GM12878 (cell line): ENCODE data around the gene MPP2. TPM values are rescaled to one million over a fixed set of nuclear protein-coding genes. Genes with fewer than 3 reads are reported as not detected.
A peak's percentile ranks its signal among the peaks of the same experiment; 100 is the strongest.

Experiments
- ATAC-seq: fragments of 200-7000 bp; cut with Tn5 transposase; 3 replicates; pipeline ENCODE4 v1.9.1; 2020; ENCODE audit warnings: mild to moderate bottlenecking, moderate library complexity
- BruUV-seq: library from RNA; stranded (reverse); fragments of 400-500 nt; replicated peaks from 2 replicates; lab custom pipeline; 2021; lab: Mats Ljungman, UMichigan
- CTCF ChIA-PET: fragments of 300-600 bp; sonication (Branson Sonifier 250); formaldehyde crosslinking; extraction: SDS; loops from one replicate; lab custom pipeline; 2021; ENCODE audit warnings: inconsistent platforms; lab: Yijun Ruan, JAX
- POLR2A ChIA-PET: fragments of 350-600 bp; formaldehyde crosslinking; extraction: SDS; loops from one replicate; lab custom pipeline; 2021; ENCODE audit warnings: inconsistent platforms; lab: Charles Lee
- RAD21 ChIA-PET: fragments of 300-600 bp; sonication (Branson Sonifier 250); formaldehyde crosslinking; loops from one replicate; lab custom pipeline; 2023; ENCODE audit warnings: antibody characterized with exemption; ENCODE audit not compliant: unreplicated experiment; lab: Charles Lee
- SMC1A ChIA-PET: fragments of 300-600 bp; sonication (Branson Sonifier 250); formaldehyde crosslinking; loops from one replicate; lab custom pipeline; 2023; ENCODE audit not compliant: unreplicated experiment, uncharacterized antibody; lab: Charles Lee
- DNase-seq: peaks from one replicate; pipeline ENCODE4 v3.0.0-alpha.2; 2011; ENCODE audit warnings: low read depth, low spot score
- FAIRE-seq: peaks from 3 replicates; lab custom pipeline; 2011; peaks lifted over from hg19 to GRCh38; lab: Jason Lieb, UNC
- H2AFZ ChIP-seq: 2 replicates; pipeline ENCODE4 v1.6.0; 2011; ENCODE audit warnings: low read depth, low read length, control low read depth; ENCODE audit not compliant: control insufficient read depth
- H3K27ac ChIP-seq: 2 replicates; pipeline ENCODE4 v1.5.1; 2011; ENCODE audit warnings: control low read depth; ENCODE audit not compliant: control insufficient read depth, insufficient read depth
- H3K27me3 ChIP-seq, 2 experiments: replicated peaks in 1 of 2; 2 replicates each; pipeline versions ENCODE4 v1.6.0 to v1.6.1; 2011; ENCODE audit warnings: low read length in 1 of 2; ENCODE audit not compliant: control insufficient read depth in 2 of 2, insufficient read depth in 2 of 2
- H3K36me3 ChIP-seq, 2 experiments: 2 replicates each; pipeline ENCODE4 v1.5.1; 2011; ENCODE audit warnings: low read length in 1 of 2; ENCODE audit not compliant: control insufficient read depth in 2 of 2, insufficient read depth in 2 of 2
- H3K4me1 ChIP-seq: 2 replicates; pipeline ENCODE4 v1.6.1; 2011; ENCODE audit warnings: mild to moderate bottlenecking, low read length, moderate library complexity, mixed read lengths; ENCODE audit not compliant: control insufficient read depth, insufficient read depth
- H3K4me2 ChIP-seq: 2 replicates; pipeline ENCODE4 v1.6.0; 2011; ENCODE audit warnings: control low read depth; ENCODE audit not compliant: control insufficient read depth, insufficient read depth
- H3K4me3 ChIP-seq: fragments of 200-600 bp; sonication (generic); 2 replicates; pipeline ENCODE4 v1.5.1; 2016
- H3K79me2 ChIP-seq: 2 replicates; pipeline ENCODE4 v1.6.0; 2011; ENCODE audit warnings: low read length; ENCODE audit not compliant: control insufficient read depth, insufficient read depth
- H3K9ac ChIP-seq: 2 replicates; pipeline ENCODE4 v1.8.0; 2011; ENCODE audit warnings: low read length, control low read depth, mixed read lengths; ENCODE audit not compliant: control insufficient read depth, insufficient read depth
- H3K9me3 ChIP-seq: replicated peaks from 3 replicates; pipeline ENCODE4 v1.5.1; 2011; ENCODE audit warnings: mild to moderate bottlenecking, low read length; ENCODE audit not compliant: control insufficient read depth, insufficient read depth
- H4K20me1 ChIP-seq: 2 replicates; pipeline ENCODE4 v1.6.0; 2011; ENCODE audit not compliant: control insufficient read depth, insufficient read depth
- CTCF ChIP-seq, 3 experiments: IDR thresholded peaks in 2 of 3; conservative IDR thresholded peaks in 1 of 3; 2 replicates each; pipeline ENCODE4 v1.5.1; 2011; ENCODE audit warnings: low read depth in 3 of 3, low read length in 3 of 3, mild to moderate bottlenecking in 3 of 3, control low read depth in 2 of 3, moderate library complexity in 2 of 3, inconsistent platforms in 1 of 3, mixed read lengths in 1 of 3; ENCODE audit not compliant: control insufficient read depth in 2 of 3, insufficient read depth in 1 of 3; ENCODE audit errors: extremely low read depth in 1 of 3
- JUND ChIP-seq: IDR thresholded peaks from 2 replicates; pipeline ENCODE4 v1.6.1; 2012; ENCODE audit warnings: low read depth, mild to moderate bottlenecking, low read length, improper control_type of control experiment, moderate library complexity
- KAT2A ChIP-seq: conservative IDR thresholded peaks from 2 replicates; pipeline ENCODE4 v1.6.1; 2011; ENCODE audit warnings: low read depth, low read length; ENCODE audit not compliant: control insufficient read depth
- KLF5 ChIP-seq: fragments of 450-650 bp; IDR thresholded peaks from 2 replicates; pipeline ENCODE4 v1.6.1; 2014; ENCODE audit warnings: mild to moderate bottlenecking; ENCODE audit not compliant: partially characterized antibody
- MAX ChIP-seq: IDR thresholded peaks from 2 replicates; pipeline ENCODE4 v1.6.1; 2012; ENCODE audit warnings: low read depth, low read length, improper control_type of control experiment
- MYB ChIP-seq: fragments of 150-350 bp; IDR thresholded peaks from 2 replicates; pipeline ENCODE4 v1.6.1; 2014; ENCODE audit warnings: mild to moderate bottlenecking, low read depth, low read length, borderline replicate concordance
- NRF1 ChIP-seq: conservative IDR thresholded peaks from 2 replicates; pipeline ENCODE4 v1.6.1; 2011; ENCODE audit warnings: mild to moderate bottlenecking, low read depth, low read length, improper control_type of control experiment
- RAD51 ChIP-seq: fragments of 450-650 bp; IDR thresholded peaks from 2 replicates; pipeline ENCODE4 v1.6.1; 2016; ENCODE audit warnings: moderate library complexity, mild to moderate bottlenecking, inconsistent platforms
- RBBP5 ChIP-seq: fragments of 200-600 bp; sonication (generic); conservative IDR thresholded peaks from 2 replicates; pipeline ENCODE4 v1.6.1; 2016
- REST ChIP-seq: IDR thresholded peaks from 2 replicates; pipeline ENCODE4 v1.6.1; 2012; ENCODE audit warnings: mild to moderate bottlenecking, low read depth, low read length
- RFX5 ChIP-seq: IDR thresholded peaks from 2 replicates; pipeline ENCODE4 v1.6.1; 2011; ENCODE audit warnings: low read depth, low read length, improper control_type of control experiment
- SMARCA5 ChIP-seq: fragments of 450-650 bp; IDR thresholded peaks from 2 replicates; pipeline ENCODE4 v1.6.1; 2017; ENCODE audit warnings: mild to moderate bottlenecking
- SREBF1 ChIP-seq: IDR thresholded peaks from 2 replicates; pipeline ENCODE4 v1.6.1; 2012; ENCODE audit warnings: mild to moderate bottlenecking, low read length
- SREBF2 ChIP-seq: IDR thresholded peaks from 2 replicates; pipeline ENCODE4 v1.6.1; 2012; ENCODE audit warnings: mild to moderate bottlenecking, low read length
- TCF12 ChIP-seq: IDR thresholded peaks from 2 replicates; pipeline ENCODE4 v1.6.1; 2011; ENCODE audit warnings: low read depth, mild to moderate bottlenecking, low read length
- TCF7 ChIP-seq: IDR thresholded peaks from 2 replicates; pipeline ENCODE4 v1.6.1; 2014; ENCODE audit warnings: antibody characterized with exemption, borderline replicate concordance
- ZNF24 ChIP-seq: fragments of 450-650 bp; IDR thresholded peaks from 2 replicates; pipeline ENCODE4 v1.6.1; 2017; ENCODE audit warnings: antibody characterized with exemption, mild to moderate bottlenecking
- WGBS: methylation state at CpG from one replicate; pipeline ENCODE4 v1.1.6; 2016; ENCODE audit warnings: low lambda C conversion rate; ENCODE audit not compliant: insufficient replicate concordance, insufficient coverage; ENCODE audit errors: missing lambda C conversion rate; 5-methylcytosine and 5-hydroxymethylcytosine counted together
- in situ Hi-C: fragments of 300-500 bp; cut with MboI; formaldehyde crosslinking; loops from 9 replicates; pipeline ENCODE4 v1.14.3; 2018; ENCODE audit warnings: mixed read lengths
- intact Hi-C: fragments of 100-400 bp; cut with micrococcal nuclease; formaldehyde crosslinking; loops from one replicate; pipeline ENCODE4 v1.14.2; 2022; ENCODE audit not compliant: unreplicated experiment
- polyA plus RNA-seq, 11 experiments: library from polyadenylated mRNA; depleted of rRNA in 4 of 11; unstranded in 6 of 11; stranded (reverse) in 5 of 11; fragments of >200 nt; fragmentation: Nextera tagmentation in 4 of 11; fragmentation: Illumina TruSeq in 1 of 11; extraction: Ambion mirVana in 4 of 11; extraction: Trizol in 1 of 11; gene quantifications; 1 replicate in 1 of 11; 2 replicates in 10 of 11; pipeline versions ENCODE4 v1.2.1 to v1.2.3, GENCODE V29; 2011 to 2016; ENCODE audit warnings: inconsistent platforms in 2 of 11, missing spikeins in 2 of 11, low read depth in 1 of 11
- total RNA-seq, 4 experiments: library from RNA; depleted of rRNA in 3 of 4; stranded (reverse); fragments of >200 nt in 3 of 4; fragmentation: Illumina TruSeq in 1 of 4; extraction: Trizol in 1 of 4; gene quantifications; 2 replicates each; pipeline versions ENCODE4 v1.2.1 to v1.2.3, GENCODE V29; 2013 to 2021

MPP2 gene
- total and polyA plus RNA-seq, 10 of the 15 experiments (the other 5 are each of a cell fraction or from before 2014, with no cell fraction given), result 0.02 to 0.23 (median 0.15) TPM; not detected in 2

- no peak for TF ChIP-seq KAT2A
- peak; percentile 11; the same call in 1 of the 2 replicates for TF ChIP-seq TCF12
- TF ChIP-seq CTCF (IDR thresholded peaks at IDR 0.05 in 2 of 3, conservative IDR thresholded peaks at IDR 0.05 in 1 of 3; ENCODE audit: control insufficient read depth in 2 of 3, extremely low read depth in 1 of 3, insufficient read depth in 1 of 3, low read depth in 3 of 3, low read length in 3 of 3), result peak; percentile 55 to 83 (median 75)
- TF ChIP-seq RBBP5, result no peak
- no peak for TF ChIP-seq NRF1
- TF ChIP-seq, all 136 proteins: peak for 3
Observed at GRCh38 chr17:43880420-43880991, 26.8 kb downstream of the MPP2 start (continued).

GRCh38 chr17:43879723-43880419, 27.5 kb downstream of the MPP2 start:
- Histone ChIP-seq H3K27me3 (no peaks in the 10 kb centered on the region), H3K9me3 (no peaks in the 10 kb centered on the region), H4K20me1 (no peaks in the 10 kb centered on the region), H3K79me2 (no peaks in the 10 kb centered on the region), H3K4me2 (no peak overlapping the region), H3K4me1 (no peaks in the 10 kb centered on the region), H2AFZ (no peak overlapping the region), H3K36me3 (no peaks in the 10 kb centered on the region), H3K4me3 (no peak overlapping the region), H3K9ac (no peak overlapping the region), H3K27ac (no peak overlapping the region)
- FAIRE-seq (no peak), ATAC-seq (no peak), DNase-seq (no peak)
- in situ Hi-C loops (no loop called here), intact Hi-C loops (loop anchor here (10.0 kb wide), 1 partner anchor 115 kb away; no protein-coding TSS in a partner anchor)
- RAD21 ChIA-PET, result interaction anchor here (1.2 kb wide), 1 partner anchor 288 kb away, joined by 3 read pairs; no protein-coding TSS in a partner anchor
- CTCF ChIA-PET, result interaction anchor here (0.6 to 1.8 kb wide), 14 partner anchors 9 to 820 kb away, joined by 3 to 8 read pairs (median 5); no protein-coding TSS in a partner anchor
- WGBS, result 30% methylated on average over 20 of the region's 20 CpGs
- POLR2A ChIA-PET, result no interaction called here
- no TSS peak for BruUV-seq
- SMC1A ChIA-PET, result interaction anchor here (1.0 to 1.2 kb wide), 2 partner anchors 9 to 11 kb away, joined by 3 read pairs; no protein-coding TSS in a partner anchor
- TF ChIP-seq ZNF24, result no peak
- TF ChIP-seq RFX5, result no peak
- no peak for TF ChIP-seq MYB
- no peak for TF ChIP-seq TCF7
- TF ChIP-seq SREBF2, result no peak
- no peak for TF ChIP-seq REST
- TF ChIP-seq KLF5, result no peak
- no peak for TF ChIP-seq JUND
- TF ChIP-seq MAX, result no peak
- no peak for TF ChIP-seq SREBF1
- no peak for TF ChIP-seq RAD51
- TF ChIP-seq SMARCA5, result no peak
